Kidney tubule cell (primary cell): ENCODE results near the gene TRABD2A.
"Not testable (repeated sequence)": the region's sequence is repeated elsewhere in the genome, so short reads cannot be mapped to it uniquely, and the experiment has no call there.

Experiments
- DNase-seq: peaks from one replicate; pipeline ENCODE4 v3.0.0-alpha.2; 2018; ENCODE audit warnings: low spot score

The TRABD2A gene

DNA sequence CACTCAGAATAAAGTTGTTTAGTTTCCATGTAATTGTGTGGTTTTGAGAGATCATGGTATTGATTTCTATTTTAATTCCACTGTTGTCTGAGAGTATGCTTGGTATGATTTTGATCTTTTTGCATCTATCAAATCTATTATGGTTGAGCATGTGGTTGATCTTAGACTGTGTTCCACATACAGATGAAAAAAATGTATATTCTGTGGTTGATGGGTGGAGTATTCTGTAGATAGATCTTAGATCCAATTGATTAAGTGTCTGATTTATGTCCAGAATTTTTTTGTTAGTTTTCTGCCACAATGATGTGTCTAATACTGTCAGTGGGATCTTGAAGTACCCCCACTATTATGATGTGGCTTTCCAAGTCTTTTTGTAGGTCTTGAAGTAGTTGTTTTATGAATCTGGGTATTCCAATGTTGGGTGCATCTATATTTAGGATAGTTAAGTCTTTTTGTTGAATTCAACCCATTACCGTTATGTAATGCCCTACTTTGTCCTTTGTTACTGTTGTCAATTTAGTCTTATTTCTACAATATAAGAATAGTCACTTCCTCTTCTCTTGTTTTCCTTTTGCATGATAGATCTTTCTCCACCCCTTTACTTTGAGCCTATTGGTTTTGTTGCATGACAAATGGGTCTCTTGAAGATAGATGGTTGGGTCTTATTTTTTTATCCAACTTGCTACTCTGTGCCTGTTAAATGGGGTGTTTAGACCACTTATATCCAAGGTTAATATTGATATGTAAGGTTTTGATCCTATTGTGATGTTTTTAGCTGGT is 101.8 kb downstream of the TRABD2A start:
- DNase-seq: no peak

- DNase-seq: peak; percentile 33
Measured at GRCh38 chr2:84776011-84776410, 104.9 kb downstream of the TRABD2A start.

DNA sequence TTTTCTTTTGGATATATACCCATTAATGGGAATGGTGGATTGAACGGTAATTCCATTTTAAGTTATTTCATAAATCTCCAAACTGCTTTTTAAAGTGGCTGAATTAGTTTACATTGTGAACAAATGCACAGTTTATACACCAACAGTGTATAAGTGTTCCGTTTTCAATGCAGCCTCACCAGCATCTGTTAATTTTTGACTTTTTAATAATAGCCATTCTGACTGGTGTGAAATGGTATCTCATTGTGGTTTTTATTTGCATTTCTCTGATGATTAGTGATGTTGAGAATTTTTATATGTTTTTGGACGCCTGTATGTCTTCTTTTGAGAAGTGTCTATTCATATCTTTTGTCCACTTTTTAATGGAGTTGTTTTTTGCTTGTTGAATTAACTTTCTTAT is 107.3 kb downstream of the TRABD2A start:
- not testable (repeated sequence) for DNase-seq
